NCI-H1092 (cell line): ENCODE data around the gene PAX2.

Source experiments
- DNase-seq: peaks from one replicate; lab custom pipeline; 2025; lab: John Stamatoyannopoulos, UW

The PAX2 gene

DNA sequence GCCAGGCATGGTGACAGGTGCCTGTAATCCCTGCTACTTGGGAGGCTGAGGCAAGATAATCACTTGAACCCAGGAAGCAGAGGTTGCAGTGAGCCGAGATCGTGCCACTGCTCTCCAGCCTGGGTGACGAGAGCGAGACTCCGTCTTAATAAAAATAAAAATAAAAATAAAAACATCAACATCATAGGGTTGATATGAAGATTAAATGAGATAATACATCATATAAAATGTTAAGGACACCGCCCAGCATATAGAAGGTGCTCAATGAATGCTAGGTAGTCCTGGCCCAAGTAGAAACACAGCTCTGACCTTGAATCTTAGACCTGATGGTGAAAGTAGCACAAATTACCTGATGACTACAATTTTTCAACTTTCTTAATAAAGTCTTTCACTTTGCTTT, 74.0 kb downstream of the PAX2 start:
- DNase-seq: no peak

DNA sequence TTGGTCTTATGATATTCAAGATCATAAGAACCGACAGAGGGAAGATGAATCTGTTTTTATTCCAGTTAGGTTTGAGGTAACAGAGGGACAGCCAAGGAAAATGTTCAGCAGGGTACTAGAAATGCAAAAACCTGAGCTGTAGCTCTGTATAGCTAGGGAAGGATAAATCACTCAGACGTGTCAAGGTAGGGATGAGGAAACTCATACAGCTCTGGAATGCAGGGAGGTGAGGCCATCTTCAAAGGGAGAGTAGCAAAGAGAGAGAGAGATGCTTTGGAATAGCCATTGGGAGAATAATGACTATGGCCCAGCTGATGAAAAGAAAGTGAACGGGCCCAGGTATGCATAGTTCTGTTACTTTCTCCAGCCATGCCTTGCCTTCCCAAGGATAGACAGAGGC, 77.8 kb downstream of the PAX2 start:
- no peak for DNase-seq

DNA sequence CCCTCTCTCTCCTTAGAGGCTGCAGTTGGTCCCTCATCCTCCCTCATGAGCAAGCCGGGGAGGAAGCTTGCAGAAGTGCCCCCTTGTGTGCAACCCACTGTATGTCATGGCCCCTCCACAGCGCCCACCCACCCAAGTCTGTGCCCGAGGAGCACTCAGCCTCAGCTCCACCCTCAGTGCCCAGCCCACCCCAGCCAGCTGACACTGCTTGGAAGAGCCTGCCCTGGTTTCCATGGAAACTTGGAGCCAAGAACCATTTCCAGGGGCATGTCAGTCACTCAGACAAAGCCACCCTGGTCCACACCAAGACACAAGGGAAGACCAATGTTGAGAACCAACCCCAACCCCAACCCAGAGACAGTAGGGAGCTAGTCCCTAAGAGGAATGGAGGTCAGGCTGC, 79.5 kb downstream of the PAX2 start:
- no peak for DNase-seq

DNA sequence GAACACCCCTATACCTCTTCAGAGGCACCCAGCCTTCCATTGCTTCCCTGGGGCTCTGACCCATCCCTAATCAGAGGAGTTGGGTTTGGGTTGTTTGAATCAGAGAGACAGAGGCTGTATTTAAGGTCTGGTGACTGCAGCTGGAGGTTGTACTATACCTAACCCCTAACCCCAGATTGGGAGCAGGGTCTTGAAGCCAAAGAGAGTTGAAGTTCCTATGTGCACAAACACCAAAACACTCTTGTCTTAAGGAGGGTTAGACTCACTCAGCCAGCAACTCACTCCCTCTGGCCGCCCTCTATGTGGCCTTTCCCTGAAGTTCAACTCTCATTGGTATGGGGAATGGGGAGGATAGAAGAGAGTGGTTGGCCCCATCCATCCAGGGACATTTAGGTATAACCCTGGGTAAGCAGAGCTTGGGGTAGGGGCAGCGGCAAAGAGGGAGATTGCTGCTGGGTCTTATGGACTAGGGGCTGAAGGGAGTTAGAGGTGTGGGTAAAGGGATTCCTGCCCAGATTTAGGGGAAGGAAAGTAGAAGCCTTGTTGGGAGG, 80.0 kb downstream of the PAX2 start:
- DNase-seq: no peak

DNA sequence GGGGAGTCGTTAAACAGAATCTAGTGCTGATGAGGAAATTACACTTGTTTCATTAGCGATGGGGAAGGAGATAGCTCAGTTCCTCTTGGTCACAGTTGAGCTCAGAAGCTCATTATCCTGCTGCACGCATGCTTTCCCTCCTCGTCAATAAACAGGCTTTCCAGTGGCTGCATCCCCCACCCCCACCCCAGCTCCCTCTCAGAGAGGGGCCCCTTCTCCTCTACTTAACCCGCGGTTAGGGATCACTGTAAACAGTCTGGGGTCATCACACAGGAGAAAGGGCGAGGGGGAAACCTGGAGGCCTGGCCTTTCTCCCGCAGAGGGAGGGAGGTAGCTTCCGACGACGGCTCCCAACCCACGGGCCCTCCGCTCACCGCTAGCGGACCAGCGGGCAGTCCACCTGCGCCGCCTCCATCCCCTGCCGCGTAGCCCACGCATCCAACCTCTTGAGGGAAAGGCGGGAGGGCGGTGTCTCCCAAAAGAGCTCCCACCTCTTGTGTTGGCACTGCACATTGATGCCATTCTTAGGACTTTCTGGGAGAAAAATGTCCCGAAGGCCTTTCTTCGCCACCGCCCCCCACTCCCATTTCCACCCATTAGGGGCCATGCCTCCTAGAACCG, 80.8 kb downstream of the PAX2 start:
- DNase-seq: no peak

DNA sequence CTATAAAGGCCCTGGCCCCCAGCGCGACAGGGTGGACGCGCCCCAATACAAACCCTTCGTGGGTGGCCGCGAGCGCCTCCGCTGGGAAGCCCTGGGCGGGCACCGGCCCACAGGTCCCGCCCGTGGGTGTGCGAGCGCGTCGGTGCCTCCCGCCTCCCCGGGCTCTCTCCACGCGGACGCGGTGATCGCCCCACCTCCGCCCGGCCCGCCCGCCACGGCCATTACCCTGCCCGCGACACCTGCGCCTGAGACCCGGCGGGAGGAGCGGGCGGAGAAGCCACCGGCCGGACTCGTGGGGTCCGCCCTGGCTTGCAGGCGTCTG, 81.2 kb downstream of the PAX2 start:
- DNase-seq: no peak

DNA sequence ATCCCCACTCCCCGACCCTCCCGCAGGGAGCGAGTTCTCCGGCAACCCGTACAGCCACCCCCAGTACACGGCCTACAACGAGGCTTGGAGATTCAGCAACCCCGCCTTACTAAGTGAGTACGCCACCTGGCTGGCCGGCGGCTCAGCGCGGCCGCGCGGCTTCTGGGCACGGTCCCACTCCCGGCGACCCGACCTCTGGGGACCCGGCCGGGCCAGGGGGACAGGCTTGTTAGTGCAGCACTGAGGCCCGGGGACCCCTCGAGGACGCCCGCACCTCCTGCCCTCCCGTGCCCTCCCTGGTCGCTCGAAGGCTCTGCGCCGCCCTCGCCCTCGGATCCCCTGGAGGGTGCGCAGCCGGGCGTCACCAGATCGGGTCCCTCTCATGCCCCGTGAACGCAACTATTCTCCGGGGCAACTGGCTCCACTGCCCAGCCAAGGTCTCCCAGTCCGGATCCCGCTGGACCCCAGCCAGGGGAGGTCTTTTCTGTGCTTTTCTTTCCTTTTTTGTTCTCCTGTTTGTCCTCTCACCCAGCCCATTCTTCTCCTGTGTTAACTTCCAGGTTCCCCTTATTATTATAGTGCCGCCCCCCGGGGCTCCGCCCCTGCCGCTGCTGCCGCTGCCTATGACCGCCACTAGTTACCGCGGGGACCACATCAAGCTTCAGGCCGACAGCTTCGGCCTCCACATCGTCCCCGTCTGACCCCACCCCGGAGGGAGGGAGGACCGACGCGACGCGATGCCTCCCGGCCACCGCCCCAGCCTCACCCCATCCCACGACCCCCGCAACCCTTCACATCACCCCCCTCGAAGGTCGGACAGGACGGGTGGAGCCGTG, 81.8 kb downstream of the PAX2 start:
- DNase-seq: no peak

DNA sequence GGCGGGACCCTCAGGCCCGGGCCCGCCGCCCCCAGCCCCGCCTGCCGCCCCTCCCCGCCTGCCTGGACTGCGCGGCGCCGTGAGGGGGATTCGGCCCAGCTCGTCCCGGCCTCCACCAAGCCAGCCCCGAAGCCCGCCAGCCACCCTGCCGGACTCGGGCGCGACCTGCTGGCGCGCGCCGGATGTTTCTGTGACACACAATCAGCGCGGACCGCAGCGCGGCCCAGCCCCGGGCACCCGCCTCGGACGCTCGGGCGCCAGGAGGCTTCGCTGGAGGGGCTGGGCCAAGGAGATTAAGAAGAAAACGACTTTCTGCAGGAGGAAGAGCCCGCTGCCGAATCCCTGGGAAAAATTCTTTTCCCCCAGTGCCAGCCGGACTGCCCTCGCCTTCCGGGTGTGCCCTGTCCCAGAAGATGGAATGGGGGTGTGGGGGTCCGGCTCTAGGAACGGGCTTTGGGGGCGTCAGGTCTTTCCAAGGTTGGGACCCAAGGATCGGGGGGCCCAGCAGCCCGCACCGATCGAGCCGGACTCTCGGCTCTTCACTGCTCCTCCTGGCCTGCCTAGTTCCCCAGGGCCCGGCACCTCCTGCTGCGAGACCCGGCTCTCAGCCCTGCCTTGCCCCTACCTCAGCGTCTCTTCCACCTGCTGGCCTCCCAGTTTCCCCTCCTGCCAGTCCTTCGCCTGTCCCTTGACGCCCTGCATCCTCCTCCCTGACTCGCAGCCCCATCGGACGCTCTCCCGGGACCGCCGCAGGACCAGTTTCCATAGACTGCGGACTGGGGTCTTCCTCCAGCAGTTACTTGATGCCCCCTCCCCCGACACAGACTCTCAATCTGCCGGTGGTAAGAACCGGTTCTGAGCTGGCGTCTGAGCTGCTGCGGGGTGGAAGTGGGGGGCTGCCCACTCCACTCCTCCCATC, 82.7 kb downstream of the PAX2 start:
- no peak for DNase-seq

DNA sequence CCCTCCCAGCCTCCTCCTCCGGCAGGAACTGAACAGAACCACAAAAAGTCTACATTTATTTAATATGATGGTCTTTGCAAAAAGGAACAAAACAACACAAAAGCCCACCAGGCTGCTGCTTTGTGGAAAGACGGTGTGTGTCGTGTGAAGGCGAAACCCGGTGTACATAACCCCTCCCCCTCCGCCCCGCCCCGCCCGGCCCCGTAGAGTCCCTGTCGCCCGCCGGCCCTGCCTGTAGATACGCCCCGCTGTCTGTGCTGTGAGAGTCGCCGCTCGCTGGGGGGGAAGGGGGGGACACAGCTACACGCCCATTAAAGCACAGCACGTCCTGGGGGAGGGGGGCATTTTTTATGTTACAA, 83.3 kb downstream of the PAX2 start:
- no peak for DNase-seq

DNA sequence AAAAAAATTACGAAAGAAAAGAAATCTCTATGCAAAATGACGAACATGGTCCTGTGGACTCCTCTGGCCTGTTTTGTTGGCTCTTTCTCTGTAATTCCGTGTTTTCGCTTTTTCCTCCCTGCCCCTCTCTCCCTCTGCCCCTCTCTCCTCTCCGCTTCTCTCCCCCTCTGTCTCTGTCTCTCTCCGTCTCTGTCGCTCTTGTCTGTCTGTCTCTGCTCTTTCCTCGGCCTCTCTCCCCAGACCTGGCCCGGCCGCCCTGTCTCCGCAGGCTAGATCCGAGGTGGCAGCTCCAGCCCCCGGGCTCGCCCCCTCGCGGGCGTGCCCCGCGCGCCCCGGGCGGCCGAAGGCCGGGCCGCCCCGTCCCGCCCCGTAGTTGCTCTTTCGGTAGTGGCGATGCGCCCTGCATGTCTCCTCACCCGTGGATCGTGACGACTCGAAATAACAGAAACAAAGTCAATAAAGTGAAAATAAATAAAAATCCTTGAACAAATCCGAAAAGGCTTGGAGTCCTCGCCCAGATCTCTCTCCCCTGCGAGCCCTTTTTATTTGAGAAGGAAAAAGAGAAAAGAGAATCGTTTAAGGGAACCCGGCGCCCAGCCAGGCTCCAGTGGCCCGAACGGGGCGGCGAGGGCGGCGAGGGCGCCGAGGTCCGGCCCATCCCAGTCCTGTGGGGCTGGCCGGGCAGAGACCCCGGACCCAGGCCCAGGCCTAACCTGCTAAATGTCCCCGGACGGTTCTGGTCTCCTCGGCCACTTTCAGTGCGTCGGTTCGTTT, 83.9 kb downstream of the PAX2 start:
- no peak for DNase-seq

DNA sequence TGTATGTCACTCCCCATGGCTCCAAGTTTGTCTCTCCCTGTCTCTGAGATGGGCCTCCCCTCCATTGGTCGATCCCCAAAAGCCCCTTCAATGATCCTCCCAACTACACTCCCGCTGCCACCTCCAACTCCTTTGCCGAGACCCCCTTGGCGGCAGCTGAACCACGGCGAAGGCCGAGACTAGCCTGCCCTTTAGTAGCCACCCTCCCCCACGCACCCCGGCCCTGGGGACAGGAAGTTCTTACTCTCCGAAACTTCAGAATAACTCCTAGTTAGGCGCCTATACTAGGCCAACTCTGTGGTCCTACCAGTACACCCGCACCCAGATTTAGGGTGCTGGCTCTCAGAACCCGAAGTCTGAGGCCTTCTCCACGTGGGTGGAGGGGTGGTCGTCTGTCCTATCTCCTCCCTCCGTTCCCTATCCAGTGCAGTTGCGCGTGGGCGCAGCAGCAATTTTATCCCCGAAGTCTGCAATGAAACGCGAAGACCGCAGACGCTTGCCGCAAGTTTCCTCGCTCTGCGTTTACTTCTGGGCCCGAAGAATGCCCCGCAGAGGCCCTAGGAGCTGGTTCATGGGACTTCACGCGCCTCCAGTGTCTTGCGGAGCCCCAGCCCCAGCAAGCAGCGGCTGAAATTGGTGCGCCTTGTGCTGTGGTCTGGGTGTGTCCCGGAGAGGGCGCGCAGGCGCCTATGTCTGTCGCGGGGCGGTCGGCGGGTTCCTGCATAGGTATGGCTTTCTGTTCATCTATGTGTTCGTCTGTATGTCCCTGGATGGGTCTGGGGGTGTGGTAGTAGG, 84.7 kb downstream of the PAX2 start:
- DNase-seq: no peak

DNA sequence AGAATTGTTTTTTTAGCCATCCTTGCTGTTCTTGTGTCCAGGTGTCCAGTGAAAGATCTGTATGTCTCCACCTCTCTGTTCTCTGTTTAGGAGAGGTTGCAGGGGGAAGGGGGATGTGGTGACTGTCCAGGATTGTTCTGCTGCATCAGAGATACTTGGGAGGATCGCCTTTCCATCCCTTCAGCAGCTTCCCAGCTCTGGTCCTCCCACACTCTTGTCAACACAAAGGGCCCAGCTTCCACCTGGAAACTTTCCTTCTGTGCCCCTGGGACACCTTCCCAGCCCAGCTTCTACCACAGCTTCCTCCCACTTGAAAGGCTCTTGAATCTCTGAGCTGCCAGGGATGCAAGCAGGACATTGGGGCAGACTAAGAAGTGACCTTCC, 85.3 kb downstream of the PAX2 start:
- no peak for DNase-seq

DNA sequence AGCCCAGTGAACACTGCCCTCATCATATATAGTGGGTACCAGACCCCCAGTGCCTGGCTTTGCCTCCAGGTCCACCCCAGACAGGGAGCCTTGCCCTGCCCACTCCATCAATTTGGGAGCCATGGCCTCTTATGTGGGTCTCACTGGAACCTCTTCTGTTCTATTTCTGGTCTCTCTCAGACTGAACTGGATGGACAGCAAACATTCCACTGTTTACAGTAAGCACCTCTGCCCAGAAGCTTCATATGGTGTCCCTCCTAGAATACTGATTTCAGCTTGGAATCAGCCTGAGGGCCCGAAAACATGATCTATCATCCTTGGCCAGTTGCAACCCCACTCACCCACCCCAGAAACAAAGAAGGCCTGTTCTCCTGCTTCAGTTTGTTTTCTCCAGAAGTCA, 86.4 kb downstream of the PAX2 start:
- no peak for DNase-seq

DNA sequence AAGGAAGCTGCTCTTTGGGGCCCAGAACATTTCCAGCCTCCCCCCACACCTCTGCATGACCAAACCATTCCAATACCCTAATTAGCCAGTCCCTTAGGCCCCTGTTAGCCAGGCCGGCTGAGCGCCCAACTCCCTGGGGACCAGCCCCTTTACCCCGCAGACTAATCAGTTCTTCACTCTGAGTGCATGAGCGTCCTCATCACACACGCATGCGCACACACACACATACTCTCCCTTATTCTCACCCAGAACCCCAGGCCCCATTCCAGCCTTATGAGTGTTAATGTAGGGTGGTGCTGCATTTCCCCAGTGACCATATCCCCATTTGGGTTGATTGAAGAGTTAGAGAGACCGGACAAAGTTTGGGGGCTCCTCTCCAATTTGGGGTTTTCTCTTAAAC, 90.4 kb downstream of the PAX2 start:
- DNase-seq: no peak

DNA sequence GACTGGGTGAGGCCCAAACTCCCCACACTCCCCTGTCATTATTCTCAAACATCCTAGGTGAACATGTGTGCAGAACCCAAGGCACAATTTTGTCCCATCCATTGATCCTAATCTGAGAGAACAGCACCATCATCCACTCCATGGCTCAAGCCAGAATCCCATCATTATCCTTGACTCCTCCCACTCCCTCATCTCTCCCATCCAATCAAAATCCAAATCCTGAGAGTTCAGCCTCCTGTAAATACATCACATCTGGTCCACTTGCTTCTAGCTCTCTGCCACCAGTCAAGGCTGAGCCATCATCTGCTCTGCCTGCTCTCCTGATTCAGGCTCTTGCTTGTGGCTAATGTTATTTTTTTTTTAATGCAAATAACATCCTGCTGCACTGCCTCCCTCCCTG, 91.5 kb downstream of the PAX2 start:
- DNase-seq: no peak

DNA sequence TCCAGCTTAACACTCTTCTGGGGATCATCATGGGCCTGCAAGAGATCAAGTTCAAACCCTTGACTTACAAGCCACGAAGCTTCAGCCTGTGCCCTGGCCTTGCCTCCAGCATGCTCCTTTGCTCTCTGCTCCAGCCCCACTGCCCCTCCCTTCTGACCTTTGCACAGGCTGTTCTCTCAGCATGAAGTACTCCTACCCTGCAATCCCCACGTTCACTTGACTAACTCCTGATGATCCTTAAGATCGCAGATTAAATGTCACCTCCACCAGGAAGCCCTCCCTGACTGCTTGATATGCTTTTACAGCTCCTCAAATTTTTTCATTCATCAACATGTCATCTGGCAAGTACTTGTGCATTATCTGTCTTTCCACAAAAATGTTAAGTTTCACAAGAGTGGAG, 91.9 kb downstream of the PAX2 start:
- DNase-seq: no peak

DNA sequence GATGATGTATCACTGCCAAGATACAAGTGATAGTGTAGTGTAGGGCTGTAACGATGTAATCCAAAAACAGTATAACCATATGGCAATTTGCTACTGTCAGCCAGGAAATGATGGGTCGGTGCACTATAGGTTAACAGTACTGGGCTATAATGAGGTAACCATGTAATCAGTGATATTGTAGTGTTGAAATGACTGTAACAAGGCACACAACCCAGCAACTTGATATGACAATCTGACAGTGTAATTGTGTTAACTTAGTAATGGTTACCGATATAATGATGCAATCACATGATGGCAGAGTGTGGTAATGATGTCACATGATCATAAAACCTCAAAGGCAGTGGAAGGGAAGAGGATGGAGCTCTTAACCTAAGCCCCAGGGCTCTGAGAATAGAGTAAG, 93.6 kb downstream of the PAX2 start:
- DNase-seq: no peak

DNA sequence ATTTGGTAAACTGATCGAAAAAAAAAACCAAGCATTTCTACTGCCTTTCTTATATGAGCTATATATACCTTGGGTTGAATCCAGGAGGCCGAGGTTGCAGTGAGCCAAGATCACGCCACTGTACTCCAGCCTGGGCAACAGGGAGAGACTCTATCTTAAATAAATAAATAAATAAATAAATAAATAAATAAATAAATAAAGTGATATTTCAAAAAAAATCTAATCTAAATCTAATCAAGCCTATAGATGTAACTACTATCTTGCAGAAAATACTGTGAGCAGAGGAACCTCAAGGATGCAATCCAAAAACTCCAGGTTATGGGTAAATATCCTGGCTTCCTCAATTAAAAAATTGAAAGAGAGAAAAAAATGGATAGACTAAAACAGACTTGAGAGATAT, 96.1 kb downstream of the PAX2 start:
- no peak for DNase-seq

DNA sequence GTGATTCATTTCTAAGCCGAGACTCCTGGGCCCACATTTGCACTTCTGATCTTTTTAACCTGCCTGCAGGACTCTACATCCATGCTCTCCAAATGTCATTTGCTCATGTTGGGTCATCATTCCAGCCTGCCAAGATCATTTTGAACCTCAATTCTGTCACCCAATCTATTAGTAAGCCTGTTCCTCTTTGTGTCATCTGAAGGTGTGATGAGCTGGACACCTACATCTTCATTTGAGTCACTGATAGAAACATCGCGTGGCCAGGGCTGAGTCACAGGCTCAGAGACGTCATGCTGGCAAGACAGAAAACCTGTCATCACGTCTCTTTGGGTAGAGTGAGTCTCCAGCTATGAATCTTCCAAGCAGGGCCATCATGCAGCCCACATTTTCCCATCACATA, 102.1 kb downstream of the PAX2 start:
- DNase-seq: no peak

DNA sequence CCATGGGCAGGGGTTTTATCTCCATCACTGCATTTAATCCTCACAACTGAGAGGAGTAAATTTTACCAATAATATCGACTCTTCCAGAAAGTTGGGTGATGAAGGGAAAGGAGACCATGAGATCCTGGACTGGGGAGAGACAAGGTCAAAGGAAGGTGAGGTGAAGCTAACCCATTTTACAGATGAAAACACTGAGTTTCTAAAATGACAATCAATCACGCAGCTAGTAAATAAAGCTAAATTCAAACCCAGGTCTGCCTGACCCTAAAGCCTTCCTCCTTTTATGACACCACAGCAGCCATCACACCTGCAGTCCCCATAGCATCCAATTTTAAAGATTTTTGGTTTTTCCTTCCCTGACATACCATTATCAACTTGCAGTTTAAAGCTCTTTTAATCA, 103.4 kb downstream of the PAX2 start:
- DNase-seq: no peak

DNA sequence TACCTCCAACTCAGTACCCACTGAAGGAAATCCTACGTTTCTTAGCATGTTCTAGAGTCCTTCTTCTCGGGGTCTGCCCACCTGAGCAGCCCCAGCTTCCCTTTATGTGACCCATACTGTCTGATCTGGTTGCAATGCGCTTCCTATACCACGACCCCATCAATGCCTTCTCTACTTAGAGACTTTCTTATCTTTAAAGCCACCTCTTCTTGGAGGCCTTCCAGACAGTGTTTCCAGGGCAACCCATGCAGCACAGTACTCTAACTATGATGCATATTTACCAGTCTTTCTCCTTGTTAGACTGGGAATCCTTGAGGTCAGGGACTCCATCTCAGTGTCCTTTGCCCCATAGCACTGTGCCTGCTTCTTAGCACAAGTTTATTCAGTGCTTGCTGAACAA, 112.9 kb downstream of the PAX2 start:
- no peak for DNase-seq
